GM21515 (cell line): ENCODE data around the gene PDGFA.

Experiments
- ATAC-seq: cut with Tn5 transposase; IDR thresholded peaks from one replicate; pipeline ENCODE4 v1.9.1; 2021; ENCODE audit not compliant: unreplicated experiment

The PDGFA gene

GRCh38 chr7:519484-520390 lies at the start of gene PDGFA:
Gene PDGFA (minus strand): TSS chr7:519846. CDS start chr7:519001, 845 bp downstream.
- no peak for ATAC-seq

DNA sequence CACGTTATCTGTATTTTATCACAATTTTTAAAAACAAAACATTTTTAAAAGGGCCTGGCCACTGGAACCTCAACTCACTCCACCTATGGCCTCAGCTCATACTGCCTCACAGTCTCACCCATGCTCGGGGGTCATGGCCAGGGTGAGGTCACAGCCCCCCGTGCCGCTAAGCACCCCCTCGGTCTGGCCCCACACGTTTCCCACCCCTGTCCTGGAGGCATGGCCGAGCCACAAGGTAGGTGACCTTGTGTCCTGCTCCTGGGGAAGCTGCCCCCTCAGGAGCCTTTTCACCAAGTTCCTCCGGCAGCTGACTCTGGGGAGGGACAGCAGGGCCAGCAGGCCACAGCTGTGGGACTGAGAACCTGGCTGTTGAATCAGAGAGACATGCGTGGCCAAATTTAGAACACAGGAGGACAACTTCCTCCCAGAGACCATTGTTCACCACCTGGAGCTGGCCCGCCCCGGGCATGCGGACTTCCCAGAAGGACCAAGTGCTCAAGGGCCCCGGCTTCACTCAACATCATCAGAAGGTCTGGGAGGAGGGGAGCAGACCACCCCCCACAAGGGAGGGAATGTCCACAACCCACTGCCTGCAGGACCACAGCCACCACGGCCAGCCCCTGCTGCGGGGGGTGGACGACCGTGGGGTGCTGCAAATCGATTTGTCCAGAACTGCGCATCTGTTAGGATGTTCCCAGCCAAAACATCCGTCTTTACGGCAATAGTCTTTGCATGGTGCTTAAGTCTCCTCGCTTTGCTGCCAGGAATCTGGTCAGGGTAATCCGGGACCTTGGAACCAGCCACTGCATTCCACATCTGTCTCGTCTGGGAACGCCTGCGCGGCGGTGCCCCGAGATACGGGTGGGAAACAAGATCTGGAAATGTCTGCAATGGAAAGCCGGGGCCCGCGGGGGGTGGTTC lies 48.6 kb upstream of the PDGFA start:
- no peak for ATAC-seq

- no peak for ATAC-seq
Measured at GRCh38 chr7:567305-567883, 47.7 kb upstream of the PDGFA start.

- ATAC-seq, result no peak
Measured at GRCh38 chr7:566100-566499, 46.5 kb upstream of the PDGFA start.

- ATAC-seq, result no peak
Measured at GRCh38 chr7:564176-564865, 44.7 kb upstream of the PDGFA start.

GRCh38 chr7:563629-564170 lies 44.1 kb upstream of the PDGFA start:
- no peak for ATAC-seq

GRCh38 chr7:562789-563628 lies 43.4 kb upstream of the PDGFA start:
- no peak for ATAC-seq

DNA sequence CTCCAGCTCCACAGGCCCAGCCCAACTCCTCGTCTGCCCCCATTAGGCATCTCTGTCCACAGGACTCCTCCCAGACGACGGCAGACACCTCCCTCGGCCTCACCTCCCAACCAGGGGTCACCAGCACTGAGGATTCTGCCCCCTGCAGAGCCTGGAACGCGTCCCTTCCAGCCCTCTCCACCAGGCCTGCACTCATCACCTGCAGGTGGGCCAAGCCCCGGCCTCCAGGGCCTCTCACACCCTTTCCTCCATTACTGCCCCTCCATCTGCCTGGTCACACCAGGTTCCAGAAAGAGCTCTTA lies 42.7 kb upstream of the PDGFA start:
- ATAC-seq, result no peak

DNA sequence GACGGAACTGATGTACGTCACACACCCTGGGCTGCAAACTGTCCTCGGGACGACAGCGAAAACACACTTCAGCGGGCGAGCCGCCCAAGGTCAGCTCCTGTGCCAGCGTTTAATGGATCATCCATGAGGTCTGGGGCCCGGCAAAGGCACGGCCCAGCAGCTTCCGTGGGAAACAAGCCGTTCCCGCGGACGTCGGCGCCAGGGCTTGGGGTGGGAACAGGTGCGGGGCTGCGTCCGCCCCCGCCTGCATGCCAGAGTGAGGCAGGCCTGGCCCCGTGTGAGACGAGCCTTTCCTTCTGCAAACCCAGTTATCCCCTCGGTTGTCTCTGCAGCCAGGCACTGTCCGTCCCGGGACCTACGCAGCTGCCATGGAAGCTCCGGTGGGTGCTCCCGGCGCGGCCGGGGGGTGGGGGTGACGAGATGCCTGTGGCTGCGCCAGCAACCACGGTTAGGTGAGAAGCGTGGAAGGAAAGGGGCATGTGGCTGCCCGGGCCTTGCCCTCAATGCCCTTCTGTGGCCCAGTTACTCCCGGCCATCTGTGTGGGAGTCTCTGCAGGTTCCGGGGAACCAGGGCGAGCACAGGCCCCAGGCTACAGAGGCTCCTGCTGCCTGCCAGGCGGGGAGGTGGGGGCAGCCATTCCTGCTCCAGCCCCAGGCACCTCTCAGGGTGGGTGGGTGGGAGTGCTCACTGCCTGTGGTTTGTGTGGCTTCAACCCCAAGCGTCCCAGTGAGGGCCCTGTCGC lies 42.2 kb upstream of the PDGFA start:
- ATAC-seq, result no peak

DNA sequence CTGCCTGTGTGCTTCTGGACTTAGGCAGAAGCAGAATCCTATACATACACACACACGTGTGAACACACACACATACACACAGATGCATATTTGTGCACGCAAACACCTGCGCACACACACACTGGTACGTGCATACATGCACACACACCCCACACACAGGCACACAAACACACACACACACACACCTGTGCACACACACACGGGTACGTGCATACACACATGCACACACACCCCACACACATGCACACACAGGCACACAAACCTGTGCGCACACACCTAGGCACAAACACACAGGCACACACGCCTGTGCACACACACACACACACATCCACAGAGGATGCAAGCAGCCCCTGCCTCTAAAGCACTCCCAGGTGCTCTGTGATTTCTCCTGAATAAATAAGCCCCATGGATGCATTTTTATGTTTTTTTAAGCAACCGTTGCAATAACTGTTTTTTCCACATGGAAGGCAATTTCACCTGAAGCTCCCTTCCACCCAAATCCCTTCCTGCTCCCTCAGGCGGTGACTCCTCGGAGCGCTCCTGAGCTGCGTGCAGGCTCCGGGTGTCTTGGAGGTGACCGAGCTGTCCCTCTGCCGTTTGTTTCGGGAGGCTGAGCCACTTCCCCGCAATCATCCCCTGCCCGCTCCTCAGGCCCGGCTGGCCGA lies 41.5 kb upstream of the PDGFA start:
- no peak for ATAC-seq

DNA sequence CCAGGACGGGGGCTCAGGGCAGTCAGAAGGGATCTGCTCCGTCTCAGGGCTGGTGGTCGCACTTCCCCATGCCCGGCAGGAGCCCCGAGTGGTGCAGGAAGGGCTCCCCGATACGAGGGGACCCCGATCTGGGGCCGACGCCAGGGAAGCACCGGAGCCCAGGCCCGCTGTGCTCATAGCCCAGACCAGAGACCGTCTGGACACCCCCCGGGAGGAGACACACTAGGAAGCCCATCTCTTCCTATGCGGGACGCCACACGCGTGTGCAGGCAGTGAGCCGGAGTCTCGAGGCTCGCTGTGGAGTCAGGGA lies 39.7 kb upstream of the PDGFA start:
- ATAC-seq, result no peak

GRCh38 chr7:557558-557881 lies 37.9 kb upstream of the PDGFA start:
- no peak for ATAC-seq

DNA sequence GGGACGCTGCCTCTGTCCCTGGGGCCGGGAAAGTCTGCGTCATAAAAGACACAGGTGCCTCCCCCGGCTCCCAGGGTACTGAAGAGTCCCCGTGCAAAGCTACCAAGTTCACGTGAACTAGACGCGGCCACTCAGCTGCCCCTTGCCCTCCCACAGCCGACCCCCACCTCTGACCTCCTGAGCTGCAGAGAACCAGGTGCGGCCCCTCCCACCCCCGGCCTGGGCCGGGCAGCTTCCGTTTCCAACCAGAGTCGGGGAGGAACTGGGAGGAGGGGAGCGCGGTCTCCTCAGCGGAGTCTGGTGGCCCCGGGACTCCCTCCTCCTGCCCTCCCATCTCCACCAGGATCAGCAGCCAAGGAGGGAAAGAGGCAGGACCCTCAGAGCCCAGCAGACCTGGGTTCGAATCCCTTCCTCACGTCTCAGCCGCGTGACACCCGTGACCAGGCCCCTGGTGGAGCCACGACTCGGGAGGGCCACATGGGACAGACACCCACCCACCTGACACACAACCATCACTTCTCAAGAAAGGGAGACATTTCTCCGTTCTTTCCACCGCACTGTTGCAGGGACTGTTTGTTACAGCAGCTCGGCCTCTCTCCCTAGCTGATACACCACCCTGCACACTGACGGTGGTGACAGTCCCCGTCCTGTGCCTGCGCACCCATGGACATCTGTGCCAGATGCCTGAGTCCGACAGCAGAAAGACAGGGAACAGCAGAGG lies 37.4 kb upstream of the PDGFA start:
- no peak for ATAC-seq

- ATAC-seq, result no peak
Measured at GRCh38 chr7:556291-556826, 36.7 kb upstream of the PDGFA start.

- no peak for ATAC-seq
Measured at GRCh38 chr7:555551-556160, 36.0 kb upstream of the PDGFA start.

- ATAC-seq, result no peak
Measured at GRCh38 chr7:553636-554111, 34.0 kb upstream of the PDGFA start.

DNA sequence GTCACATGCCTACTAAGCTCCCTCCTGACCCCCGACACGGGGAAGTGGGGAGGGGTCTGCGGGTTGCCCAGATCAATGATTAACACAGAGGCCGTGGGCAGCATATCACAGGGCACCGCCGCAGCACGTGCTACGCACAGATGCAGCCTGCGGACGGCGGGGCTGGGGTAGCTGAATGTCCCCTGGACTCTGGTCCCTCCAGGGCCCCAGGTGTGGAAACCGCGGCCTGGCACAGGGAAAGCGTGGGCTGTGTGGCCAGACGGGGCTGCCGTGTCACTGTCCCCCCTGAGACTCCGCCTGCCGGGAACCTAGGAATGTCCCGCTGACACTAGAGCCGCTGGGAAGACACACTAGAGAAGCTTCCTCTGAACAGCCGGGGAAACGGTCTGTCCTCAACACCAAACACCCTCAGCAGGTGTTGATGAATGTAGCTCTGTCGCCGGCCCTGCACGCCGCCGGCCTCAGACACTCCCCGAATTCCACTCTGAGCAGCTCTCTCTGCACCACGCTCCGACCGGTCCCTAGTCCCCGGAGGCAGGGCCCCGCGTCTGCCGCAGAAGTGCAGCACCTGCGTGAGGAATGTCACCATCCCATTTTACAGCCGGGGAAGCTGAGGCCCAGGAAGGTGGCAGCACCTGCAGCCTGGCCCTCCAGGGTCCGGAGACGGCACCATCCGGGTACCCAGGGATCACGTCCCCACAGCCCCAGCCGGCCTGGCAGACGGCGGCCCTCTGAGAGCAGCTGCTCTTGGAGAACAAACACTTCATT lies 33.4 kb upstream of the PDGFA start:
- no peak for ATAC-seq
